ENCODE results near the gene OGA.

GRCh38 chr10:101780187-101780817 lies 37.9 kb downstream of the OGA start:
- TF ChIP-seq RARB (CRISPR knock-in tag; IDR thresholded peaks at IDR 0.05), result no peak
- TF ChIP-seq ZNF70 (CRISPR knock-in tag; IDR thresholded peaks at IDR 0.05), result no peak
- no peak for TF ChIP-seq CSRNP3 (CRISPR knock-in tag; IDR thresholded peaks at IDR 0.05)
- no peak for TF ChIP-seq PPARA (CRISPR knock-in tag; IDR thresholded peaks at IDR 0.05; ENCODE audit: borderline replicate concordance)
- TF ChIP-seq ARNTL (CRISPR knock-in tag; IDR thresholded peaks at IDR 0.05; ENCODE audit: borderline replicate concordance, low read depth), result no peak
- TF ChIP-seq, protein P1, sequence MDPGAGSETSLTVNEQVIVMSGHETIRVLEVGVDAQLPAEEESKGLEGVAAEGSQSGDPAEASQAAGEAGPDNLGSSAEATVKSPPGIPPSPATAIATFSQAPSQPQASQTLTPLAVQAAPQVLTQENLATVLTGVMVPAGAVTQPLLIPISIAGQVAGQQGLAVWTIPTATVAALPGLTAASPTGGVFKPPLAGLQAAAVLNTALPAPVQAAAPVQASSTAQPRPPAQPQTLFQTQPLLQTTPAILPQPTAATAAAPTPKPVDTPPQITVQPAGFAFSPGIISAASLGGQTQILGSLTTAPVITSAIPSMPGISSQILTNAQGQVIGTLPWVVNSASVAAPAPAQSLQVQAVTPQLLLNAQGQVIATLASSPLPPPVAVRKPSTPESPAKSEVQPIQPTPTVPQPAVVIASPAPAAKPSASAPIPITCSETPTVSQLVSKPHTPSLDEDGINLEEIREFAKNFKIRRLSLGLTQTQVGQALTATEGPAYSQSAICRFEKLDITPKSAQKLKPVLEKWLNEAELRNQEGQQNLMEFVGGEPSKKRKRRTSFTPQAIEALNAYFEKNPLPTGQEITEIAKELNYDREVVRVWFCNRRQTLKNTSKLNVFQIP (CRISPR knock-in tag; IDR thresholded peaks at IDR 0.05; ENCODE audit: borderline replicate concordance, low read depth), result no peak
- TF ChIP-seq ZNF8 (CRISPR knock-in tag; IDR thresholded peaks at IDR 0.05), result no peak
- TF ChIP-seq BACH2 (CRISPR knock-in tag; IDR thresholded peaks at IDR 0.05; ENCODE audit: borderline replicate concordance), result no peak
